Loucy (cell line): ENCODE data around the gene CC2D2A.

Experiments used
- H2AFZ ChIP-seq: fragments of 200-600 bp; sonication (generic); 2 replicates; pipeline ENCODE4 v1.6.0; 2016; ENCODE audit warnings: antibody characterized with exemption, mild to moderate bottlenecking, low read length, moderate library complexity
- H3F3A ChIP-seq: fragments of 200-600 bp; 2 replicates; pipeline ENCODE4 v1.6.0; 2016; ENCODE audit warnings: antibody characterized with exemption, low read depth, mild to moderate bottlenecking
- H3K27me3 ChIP-seq: fragments of 200-600 bp; sonication (generic); 2 replicates; pipeline ENCODE4 v1.6.1; 2014; ENCODE audit warnings: low read length, mild to moderate bottlenecking; ENCODE audit not compliant: insufficient read depth, poor library complexity, severe bottlenecking
- H3K36me3 ChIP-seq: fragments of 200-600 bp; sonication (generic); 2 replicates; pipeline ENCODE4 v1.6.1; 2016; ENCODE audit warnings: low read length; ENCODE audit not compliant: insufficient read depth
- H3K4me1 ChIP-seq: fragments of 200-600 bp; sonication (generic); 2 replicates; pipeline ENCODE4 v1.5.1; 2014; ENCODE audit warnings: low read length, mild to moderate bottlenecking; ENCODE audit not compliant: insufficient read depth, poor library complexity, severe bottlenecking
- H3K4me2 ChIP-seq: fragments of 200-600 bp; sonication (generic); 2 replicates; pipeline ENCODE4 v1.6.0; 2014; ENCODE audit warnings: antibody characterized with exemption, low read length, low read depth, mild to moderate bottlenecking; ENCODE audit not compliant: poor library complexity, severe bottlenecking
- H3K4me3 ChIP-seq: fragments of 200-600 bp; sonication (generic); 2 replicates; pipeline ENCODE4 v1.5.1; 2014; ENCODE audit warnings: low read length, mild to moderate bottlenecking, mixed read lengths; ENCODE audit not compliant: poor library complexity, severe bottlenecking
- H3K79me2 ChIP-seq: fragments of 200-600 bp; sonication (generic); 2 replicates; pipeline ENCODE4 v1.6.1; 2014; ENCODE audit warnings: low read length; ENCODE audit not compliant: insufficient read depth
- H3K9ac ChIP-seq: fragments of 200-600 bp; sonication (generic); 2 replicates; pipeline ENCODE4 v1.6.0; 2014; ENCODE audit warnings: mild to moderate bottlenecking, low read depth, low read length, moderate library complexity; ENCODE audit not compliant: poor library complexity, severe bottlenecking
- H3K9me2 ChIP-seq: fragments of 200-600 bp; sonication (generic); replicated peaks from 2 replicates; pipeline ENCODE4 v1.6.1; 2016; ENCODE audit warnings: low read depth, low read length, mixed read lengths
- H3K9me3 ChIP-seq: fragments of 200-600 bp; sonication (generic); 2 replicates; pipeline ENCODE4 v1.6.1; 2014; ENCODE audit warnings: mild to moderate bottlenecking, antibody characterized with exemption, low read length, low read depth; ENCODE audit not compliant: insufficient read depth
- H4K20me1 ChIP-seq: fragments of 200-600 bp; sonication (generic); 2 replicates; pipeline ENCODE4 v1.6.0; 2014; ENCODE audit warnings: antibody characterized with exemption, low read length, mild to moderate bottlenecking; ENCODE audit not compliant: insufficient read depth, poor library complexity, severe bottlenecking
- CTCF ChIP-seq: fragments of 200-600 bp; sonication (generic); conservative IDR thresholded peaks from 2 replicates; pipeline ENCODE4 v1.5.1; 2014; ENCODE audit warnings: mild to moderate bottlenecking, antibody characterized with exemption, low read length
- EZH2phosphoT487 ChIP-seq: fragments of 200-600 bp; IDR thresholded peaks from 2 replicates; pipeline ENCODE4 v1.6.1; 2018; ENCODE audit warnings: antibody characterized with exemption, mild to moderate bottlenecking, moderate library complexity, borderline replicate concordance

CC2D2A gene

DNA sequence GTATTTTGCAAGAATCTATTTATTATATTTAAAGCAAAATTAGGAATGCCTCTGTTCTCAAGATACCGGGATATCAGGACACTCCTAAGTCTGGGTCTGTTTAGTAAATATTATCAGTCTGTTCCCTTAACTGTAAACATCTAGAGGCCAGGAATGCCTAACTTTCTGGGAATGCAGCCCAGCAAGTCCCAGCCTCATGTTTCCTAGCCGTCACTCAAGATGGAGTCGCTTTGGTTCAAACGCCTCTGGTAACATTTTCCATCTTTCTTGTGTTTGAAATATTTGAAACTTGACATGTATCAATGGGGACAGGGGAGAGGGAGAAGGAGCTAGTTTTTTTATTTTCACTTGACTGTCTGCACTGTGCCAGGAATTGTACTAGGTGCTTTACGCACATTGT lies 100.1 kb downstream of the CC2D2A start:
- Histone ChIP-seq H2AFZ (no peak overlapping the region), H3K36me3 (no peaks in the 10 kb centered on the region), H3K4me3 (no peak overlapping the region), H3K9ac (no peak overlapping the region), H3K9me2 (no peaks in the 10 kb centered on the region), H3K9me3 (no peaks in the 10 kb centered on the region), H3F3A (no peaks in the 10 kb centered on the region), H3K27me3 (no peaks in the 10 kb centered on the region), H3K4me2 (no peak overlapping the region), H4K20me1 (no peaks in the 10 kb centered on the region), H3K4me1 (no peaks in the 10 kb centered on the region), H3K79me2 (no peaks in the 10 kb centered on the region)
- TF ChIP-seq CTCF = no peak
- TF ChIP-seq EZH2phosphoT487 = no peak

- Histone ChIP-seq H3K79me2 (no peaks in the 10 kb centered on the region), H3K36me3 (no peaks in the 10 kb centered on the region), H3F3A (no peaks in the 10 kb centered on the region), H2AFZ (no peak overlapping the region), H3K9me2 (no peaks in the 10 kb centered on the region), H3K4me3 (no peak overlapping the region), H3K9me3 (no peaks in the 10 kb centered on the region), H3K9ac (no peak overlapping the region), H4K20me1 (no peaks in the 10 kb centered on the region), H3K4me1 (no peaks in the 10 kb centered on the region), H3K4me2 (no peak overlapping the region), H3K27me3 (no peaks in the 10 kb centered on the region)
- TF ChIP-seq EZH2phosphoT487 (no peak), CTCF (no peak)
Measured at GRCh38 chr4:15575966-15576365, 106.3 kb downstream of the CC2D2A start.

DNA sequence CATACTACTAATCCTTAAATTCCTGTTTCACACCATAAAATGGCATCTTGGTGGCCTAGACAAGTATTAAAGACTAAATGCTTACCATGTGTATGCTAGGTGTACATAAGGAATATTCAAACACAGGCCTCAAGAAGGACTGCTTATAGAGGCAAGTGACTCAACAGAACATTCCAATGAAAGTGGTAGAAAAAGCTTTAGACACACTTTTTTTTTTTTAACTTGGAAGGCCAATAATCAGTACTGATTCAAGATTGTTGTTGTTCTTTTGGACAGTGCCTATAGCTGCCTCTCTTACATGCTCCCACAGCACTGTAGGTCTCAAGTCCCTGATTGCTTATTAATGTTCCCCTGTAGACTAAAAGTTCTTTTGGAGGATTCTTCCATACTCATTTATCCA lies 107.8 kb downstream of the CC2D2A start:
- H3F3A ChIP-seq = no peaks in the 10 kb centered on the region
- H3K36me3 ChIP-seq = no peaks in the 10 kb centered on the region
- no peaks in the 10 kb centered on the region for H4K20me1 ChIP-seq
- no peaks in the 10 kb centered on the region for H3K9me3 ChIP-seq
- H3K79me2 ChIP-seq = no peaks in the 10 kb centered on the region
- H3K4me1 ChIP-seq = no peaks in the 10 kb centered on the region
- no peak overlapping the region for H3K4me2 ChIP-seq
- H2AFZ ChIP-seq = no peak overlapping the region
- H3K27me3 ChIP-seq = no peaks in the 10 kb centered on the region
- no peak overlapping the region for H3K9ac ChIP-seq
- no peaks in the 10 kb centered on the region for H3K9me2 ChIP-seq
- H3K4me3 ChIP-seq = no peak overlapping the region
- no peak for TF ChIP-seq EZH2phosphoT487
- no peak for TF ChIP-seq CTCF
